ENCODE data around the gene LRIT2. TPM values are rescaled to one million over a fixed set of nuclear protein-coding genes. Genes with fewer than 3 reads are reported as not detected.

Gene LRIT2
- not detected for polyA plus RNA-seq (ENCODE audit: insufficient read length in 4 of 4)

GRCh38 chr10:84225427-84226173 is at the start of gene LRIT2:
TSS of gene LRIT2 (minus strand) at chr10:84225544. CDS start at chr10:84225520, 24 bp downstream.
- no peak for DNase-seq (ENCODE audit: low read depth in 4 of 4, low spot score in 3 of 4)

GRCh38 chr10:84270708-84271107 is 45.4 kb upstream of the LRIT2 start:
- DNase-seq (ENCODE audit: low read depth in 4 of 4, low spot score in 3 of 4) = no peak

- DNase-seq (ENCODE audit: low read depth in 4 of 4, low spot score in 3 of 4) = no peak
Observed at GRCh38 chr10:84269773-84270172, 44.4 kb upstream of the LRIT2 start.

GRCh38 chr10:84269162-84269561 is 43.8 kb upstream of the LRIT2 start:
- DNase-seq (ENCODE audit: low read depth in 4 of 4, low spot score in 3 of 4) = no peak

GRCh38 chr10:84267503-84268126 is 42.3 kb upstream of the LRIT2 start:
- DNase-seq (ENCODE audit: low read depth in 4 of 4, low spot score in 3 of 4) = no peak

GRCh38 chr10:84265418-84265817 is 40.1 kb upstream of the LRIT2 start:
- DNase-seq (ENCODE audit: low read depth in 4 of 4, low spot score in 3 of 4) = no peak

GRCh38 chr10:84264611-84265141 is 39.3 kb upstream of the LRIT2 start:
- peak in 3 of 4 donors; percentile 20 to 34 (median 23) for DNase-seq (ENCODE audit: low read depth in 4 of 4, low spot score in 3 of 4)

GRCh38 chr10:84263716-84264115 is 38.4 kb upstream of the LRIT2 start:
- DNase-seq (ENCODE audit: low read depth in 4 of 4, low spot score in 3 of 4) = no peak

- no peak for DNase-seq (ENCODE audit: low read depth in 4 of 4, low spot score in 3 of 4)
Observed at GRCh38 chr10:84262190-84262956, 37.0 kb upstream of the LRIT2 start.

GRCh38 chr10:84261236-84261915 is 36.0 kb upstream of the LRIT2 start:
- no peak for DNase-seq (ENCODE audit: low read depth in 4 of 4, low spot score in 3 of 4)

GRCh38 chr10:84258034-84258695 is 32.8 kb upstream of the LRIT2 start:
- DNase-seq (ENCODE audit: low read depth in 4 of 4, low spot score in 3 of 4) = no peak

- no peak for DNase-seq (ENCODE audit: low read depth in 4 of 4, low spot score in 3 of 4)
Observed at GRCh38 chr10:84257343-84258020, 32.1 kb upstream of the LRIT2 start.

- peak in 3 of 4 donors; percentile 5 to 11 (median 6) for DNase-seq (ENCODE audit: low read depth in 4 of 4, low spot score in 3 of 4)
Observed at GRCh38 chr10:84256510-84257342, 31.4 kb upstream of the LRIT2 start.

- DNase-seq (ENCODE audit: low read depth in 4 of 4, low spot score in 3 of 4) = no peak
Observed at GRCh38 chr10:84254552-84255478, 29.5 kb upstream of the LRIT2 start.

- DNase-seq (ENCODE audit: low read depth in 4 of 4, low spot score in 3 of 4) = no peak
Observed at GRCh38 chr10:84248794-84249193, 23.4 kb upstream of the LRIT2 start.

GRCh38 chr10:84247496-84247895 is 22.2 kb upstream of the LRIT2 start:
- DNase-seq (ENCODE audit: low read depth in 4 of 4, low spot score in 3 of 4) = no peak

GRCh38 chr10:84244651-84245270 is 19.4 kb upstream of the LRIT2 start, which contains the start of gene RGR:
TSS of gene RGR (plus strand) at chr10:84245053. CDS start at chr10:84245091, 38 bp downstream.
- no peak for DNase-seq (ENCODE audit: low read depth in 4 of 4, low spot score in 3 of 4)

Data from right renal pelvis (tissue), 4 donors.